Astrocyte (in vitro differentiated cells and primary cell): ENCODE measurements around the gene PRMT9. TPM values are rescaled to one million over a fixed set of nuclear protein-coding genes. Genes with fewer than 3 reads are reported as not detected.
A peak's percentile ranks its signal among the peaks of the same experiment; 100 is the strongest.

Experiments used
- DNase-seq: peaks from one replicate; pipeline ENCODE4 v3.0.0-alpha.2; 2010; ENCODE audit warnings: low read depth
- FAIRE-seq: peaks from 2 replicates; lab custom pipeline; 2011; peaks lifted over from hg19 to GRCh38; lab: Jason Lieb, UNC
- H2AFZ ChIP-seq: 2 replicates; pipeline ENCODE4 v1.6.0; 2012; ENCODE audit warnings: low read depth, low read length, inconsistent platforms
- H3K27ac ChIP-seq: 2 replicates; pipeline ENCODE4 v1.5.1; 2011; ENCODE audit warnings: low read depth, low read length, inconsistent platforms
- H3K27me3 ChIP-seq: 2 replicates; pipeline ENCODE4 v1.6.0; 2011; ENCODE audit warnings: low read length, inconsistent platforms; ENCODE audit not compliant: insufficient read depth
- H3K36me3 ChIP-seq: 2 replicates; pipeline ENCODE4 v1.5.1; 2011; ENCODE audit warnings: low read length, inconsistent platforms; ENCODE audit not compliant: insufficient read depth
- H3K4me1 ChIP-seq: 2 replicates; pipeline ENCODE4 v1.5.1; 2011; ENCODE audit warnings: low read length, inconsistent platforms; ENCODE audit not compliant: insufficient read depth
- H3K4me2 ChIP-seq: 2 replicates; pipeline ENCODE4 v1.6.0; 2012; ENCODE audit warnings: low read length, inconsistent platforms
- H3K4me3 ChIP-seq: 2 replicates; pipeline ENCODE4 v1.5.1; 2011; ENCODE audit warnings: low read depth, mild to moderate bottlenecking, low read length, inconsistent platforms; ENCODE audit not compliant: insufficient read depth
- H3K79me2 ChIP-seq: 2 replicates; pipeline ENCODE4 v1.6.0; 2012; ENCODE audit warnings: mild to moderate bottlenecking, low read length, inconsistent platforms; ENCODE audit not compliant: insufficient read depth
- H3K9ac ChIP-seq: 2 replicates; pipeline ENCODE4 v1.6.0; 2012; ENCODE audit warnings: mild to moderate bottlenecking, low read length, inconsistent platforms
- H3K9me3 ChIP-seq: 2 replicates; pipeline ENCODE4 v1.5.1; 2012; ENCODE audit warnings: low read depth, mild to moderate bottlenecking, low read length, inconsistent platforms; ENCODE audit not compliant: insufficient read depth
- H4K20me1 ChIP-seq: 2 replicates; pipeline ENCODE4 v1.6.0; 2012; ENCODE audit warnings: low read length, inconsistent platforms; ENCODE audit not compliant: insufficient read depth
- H3K27ac Mint-ChIP-seq: one replicate; pipeline ENCODE4 v1.8.0; 2021; ENCODE audit warnings: mild to moderate bottlenecking, mixed read lengths; ENCODE audit not compliant: unreplicated experiment
- H3K27me3 Mint-ChIP-seq: one replicate; pipeline ENCODE4 v1.8.0; 2021; ENCODE audit warnings: low read depth, mixed read lengths; ENCODE audit not compliant: unreplicated experiment
- H3K36me3 Mint-ChIP-seq: one replicate; pipeline ENCODE4 v1.8.0; 2021; ENCODE audit warnings: low read depth, mixed read lengths; ENCODE audit not compliant: unreplicated experiment
- H3K4me1 Mint-ChIP-seq: one replicate; pipeline ENCODE4 v1.8.0; 2021; ENCODE audit warnings: low read depth, mixed read lengths; ENCODE audit not compliant: unreplicated experiment
- H3K4me3 Mint-ChIP-seq: one replicate; pipeline ENCODE4 v1.8.0; 2021; ENCODE audit warnings: mild to moderate bottlenecking, moderate library complexity, mixed read lengths; ENCODE audit not compliant: unreplicated experiment
- H3K9me3 Mint-ChIP-seq: one replicate; pipeline ENCODE4 v1.8.0; 2021; ENCODE audit warnings: mild to moderate bottlenecking, mixed read lengths; ENCODE audit not compliant: unreplicated experiment
- CTCF ChIP-seq: IDR thresholded peaks from 2 replicates; pipeline ENCODE4 v1.5.1; 2011; ENCODE audit warnings: low read depth, mild to moderate bottlenecking, inconsistent platforms, low read length, moderate library complexity; ENCODE audit not compliant: insufficient read depth
- EZH2 ChIP-seq: IDR thresholded peaks from 2 replicates; pipeline ENCODE4 v1.6.1; 2012; ENCODE audit warnings: mild to moderate bottlenecking, low read length, inconsistent platforms; ENCODE audit not compliant: insufficient read depth
- total RNA-seq: library from RNA; stranded (reverse); gene quantifications from 2 replicates; pipeline ENCODE4 v1.2.1, GENCODE V29; 2021

The PRMT9 gene
- total RNA-seq, 1 donor from 2014 or later, result 8.4 TPM

GRCh38 chr4:147731580-147732517 is 47.9 kb upstream of the PRMT9 start, which contains the start of gene ARHGAP10:
Gene ARHGAP10, plus strand, starts transcription at chr4:147732088. Its CDS starts 214 bp downstream, at chr4:147732302.
- Histone ChIP-seq H3K27me3 (no peaks in the 10 kb centered on the region), H3K36me3 (no peaks in the 10 kb centered on the region), H3K4me3 (peak within 1 kb of the TSS; percentile 92), H4K20me1 (peaks cover 14% of the 10 kb centered on the region), H3K79me2 (peaks cover 45% of the 10 kb centered on the region), H3K4me1 (peaks cover 40% of the 10 kb centered on the region), H2AFZ (peak within 1 kb of the TSS; percentile 91), H3K9ac (peak within 1 kb of the TSS; percentile 95), H3K4me2 (peak within 1 kb of the TSS; percentile 100), H3K9me3 (no peaks in the 10 kb centered on the region), H3K27ac (peak within 1 kb of the TSS; percentile 80)
- Mint-ChIP-seq H3K36me3 (no peaks in the 10 kb centered on the region), H3K27me3 (no peaks in the 10 kb centered on the region), H3K4me1 (peaks cover 38% of the 10 kb centered on the region), H3K4me3 (peak within 1 kb of the TSS; percentile 98), H3K9me3 (no peaks in the 10 kb centered on the region), H3K27ac (peak within 1 kb of the TSS; percentile 94)
- no peak for FAIRE-seq
- no peak for TF ChIP-seq EZH2
- TF ChIP-seq CTCF, result no peak
- DNase-seq, result peak; percentile 73

- no peak for FAIRE-seq
- H3K4me1 Mint-ChIP-seq, result peaks cover 24% of the 10 kb centered on the region
- no peak for TF ChIP-seq EZH2
- TF ChIP-seq CTCF, result no peak
Observed at GRCh38 chr4:147730333-147730732, 46.4 kb upstream of the PRMT9 start.

More at GRCh38 chr4:147730333-147730732, 46.4 kb upstream of the PRMT9 start:
- no peak overlapping the region for H3K4me2 ChIP-seq
- no peak overlapping the region for H3K27ac ChIP-seq
- H3K36me3 Mint-ChIP-seq, result no peaks in the 10 kb centered on the region
- H3K27me3 Mint-ChIP-seq, result no peaks in the 10 kb centered on the region
- H3K9ac ChIP-seq, result no peak overlapping the region
- H3K4me1 ChIP-seq, result peaks cover 27% of the 10 kb centered on the region
- DNase-seq, result no peak
- H3K27ac Mint-ChIP-seq, result peak overlapping the region; percentile 47
- peaks cover 32% of the 10 kb centered on the region for H3K79me2 ChIP-seq
- H3K4me3 ChIP-seq, result no peak overlapping the region
- H3K27me3 ChIP-seq, result no peaks in the 10 kb centered on the region
- H3K4me3 Mint-ChIP-seq, result peak overlapping the region; percentile 54
- H3K36me3 ChIP-seq, result no peaks in the 10 kb centered on the region
- H3K9me3 Mint-ChIP-seq, result no peaks in the 10 kb centered on the region
- H2AFZ ChIP-seq, result no peak overlapping the region
- H4K20me1 ChIP-seq, result peaks cover 14% of the 10 kb centered on the region
- H3K9me3 ChIP-seq, result no peaks in the 10 kb centered on the region
